Adrenal gland (tissue), 5 donors: ENCODE data around the gene SMARCE1.

Experiments used
- CTCF ChIP-seq, 6 experiments: fragments of 450-650 bp in 4 of 6; fragments of 200-600 bp in 2 of 6; sonication (generic) in 1 of 6; IDR thresholded peaks; 1 replicate in 5 of 6; 2 replicates in 1 of 6; pipeline versions ENCODE4 v1.5.1 to v1.8.0; 2016 to 2021; ENCODE audit warnings: antibody characterized with exemption in 6 of 6, mild to moderate bottlenecking in 2 of 6, moderate library complexity in 1 of 6
- POLR2A ChIP-seq, 2 donors: fragments of 450-650 bp; IDR thresholded peaks; one replicate each; pipeline ENCODE4 v1.6.1; 2017; ENCODE audit warnings: antibody characterized with exemption in 2 of 2, mild to moderate bottlenecking in 2 of 2, moderate library complexity in 1 of 2
- donor health status: DM: no; HTN: no; CAD: no.

- TF ChIP-seq POLR2A (IDR thresholded peaks at IDR 0.05), result no peak
- TF ChIP-seq CTCF (IDR thresholded peaks at IDR 0.05), result no peak
Measured at GRCh38 chr17:40648384-40648968, 858 bp upstream of the SMARCE1 start.
